A204.1 (cell line): Measurements from ENCODE around the gene GJB5.
"Not testable (repeated sequence)": the region's sequence is repeated elsewhere in the genome, so short reads cannot be mapped to it uniquely, and the experiment has no call there.

Experiments used
- FAIRE-seq: peaks from 2 replicates; lab custom pipeline; 2012; peaks lifted over from hg19 to GRCh38; lab: Jason Lieb, UNC

Gene GJB5

GRCh38 chr1:34745666-34746065, 9.2 kb upstream of the GJB5 start:
- FAIRE-seq: no peak

DNA sequence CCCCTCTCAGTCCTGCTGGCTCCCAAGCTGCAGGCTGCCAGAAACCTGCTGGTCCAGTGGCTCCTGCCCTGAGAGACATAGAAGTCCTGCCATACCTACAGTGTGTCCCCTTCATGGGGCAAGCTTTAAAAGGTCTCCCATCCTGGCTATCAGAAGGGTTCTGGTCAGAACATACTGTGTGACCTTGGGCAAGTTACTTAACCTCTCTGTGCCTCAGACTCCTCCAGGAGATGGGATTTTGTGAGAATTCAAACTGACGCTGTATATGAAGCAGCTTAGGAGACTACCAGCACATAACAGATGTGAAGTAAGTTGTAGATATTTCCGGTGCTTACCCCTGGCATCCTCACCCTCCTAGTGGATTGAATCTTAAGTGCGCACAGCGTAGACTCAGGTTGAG, 8.7 kb upstream of the GJB5 start:
- FAIRE-seq: no peak

DNA sequence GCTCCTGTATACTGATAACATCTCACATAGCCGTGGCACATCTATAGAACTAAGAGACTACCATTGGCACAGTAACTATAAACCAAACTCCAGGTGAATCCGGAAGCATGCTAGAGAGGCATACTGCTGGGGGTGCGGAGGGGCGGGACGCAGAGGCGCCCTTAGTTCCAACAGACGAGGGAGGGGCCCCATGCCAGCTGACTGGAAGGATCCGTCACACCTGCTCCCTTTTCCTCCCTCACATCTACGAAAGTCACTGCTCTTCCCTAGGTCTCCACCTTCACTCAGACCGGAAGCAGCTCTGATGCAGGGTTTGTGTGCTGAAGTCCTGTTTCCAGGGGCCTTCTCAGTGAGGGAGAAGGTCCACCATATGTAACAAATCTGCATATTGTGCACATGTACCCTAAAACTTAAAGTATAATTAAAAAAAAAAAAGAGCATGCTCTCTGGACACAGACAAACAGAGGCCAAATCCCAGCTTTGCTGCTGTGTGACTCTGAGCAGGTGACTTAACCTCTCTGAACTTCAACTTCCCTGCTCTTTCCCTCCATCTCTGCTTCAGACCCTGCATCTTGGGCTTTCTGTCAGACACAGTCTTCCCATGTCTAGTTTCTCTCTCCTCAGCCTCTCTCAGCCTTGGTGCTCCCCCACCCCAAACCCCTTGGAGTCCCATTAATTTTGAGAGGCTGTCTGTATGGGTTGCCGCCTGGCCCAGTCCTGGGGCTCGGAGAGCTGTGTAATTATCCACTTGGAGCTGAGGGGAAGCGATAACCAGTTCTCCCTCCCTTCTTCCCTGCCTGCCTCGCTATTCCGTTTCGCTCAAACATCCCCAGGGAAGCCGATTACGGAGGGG, 7.8 kb upstream of the GJB5 start:
- no peak for FAIRE-seq

GRCh38 chr1:34747638-34747941, 7.3 kb upstream of the GJB5 start:
- FAIRE-seq: no peak

DNA sequence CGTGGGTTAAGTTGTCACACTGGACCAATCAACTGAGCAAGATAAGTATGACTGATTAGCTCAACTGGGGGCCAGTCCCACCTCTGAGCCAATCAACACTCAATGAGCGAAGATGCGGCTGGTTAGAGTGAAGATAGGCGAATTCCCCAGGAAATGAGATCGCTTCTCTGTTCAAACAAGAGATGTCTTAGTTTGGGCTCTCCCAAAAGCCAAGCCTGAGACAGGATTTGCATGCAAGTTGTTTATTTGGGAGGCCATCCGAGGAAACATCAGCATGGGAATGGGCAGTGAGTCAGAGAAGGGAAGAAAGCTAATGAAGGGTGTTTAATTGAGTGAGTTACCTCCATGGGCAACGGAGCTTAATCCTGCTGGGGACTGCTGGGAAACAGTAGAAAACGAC, 4.9 kb upstream of the GJB5 start:
- FAIRE-seq: no peak

GRCh38 chr1:34750610-34751009, 4.2 kb upstream of the GJB5 start:
- no peak for FAIRE-seq

DNA sequence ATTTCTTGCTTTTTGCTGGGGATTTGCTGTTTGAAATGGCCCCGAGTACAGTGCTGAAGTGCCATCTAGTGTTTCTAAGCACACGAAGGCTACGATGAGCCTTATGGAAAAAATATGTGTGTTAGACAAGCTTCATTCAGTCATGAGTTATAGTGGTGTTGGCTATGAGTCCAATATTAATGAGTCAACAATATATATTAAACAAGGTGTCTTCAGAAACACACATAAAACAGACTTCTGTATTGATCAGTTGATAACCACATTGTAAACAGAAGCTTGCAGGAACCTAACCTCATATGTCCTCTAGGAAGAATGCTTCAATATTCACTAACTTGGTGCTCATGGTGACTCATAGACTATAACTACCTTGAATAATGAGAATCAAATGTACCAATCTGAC, 1.7 kb upstream of the GJB5 start:
- FAIRE-seq: no peak

DNA sequence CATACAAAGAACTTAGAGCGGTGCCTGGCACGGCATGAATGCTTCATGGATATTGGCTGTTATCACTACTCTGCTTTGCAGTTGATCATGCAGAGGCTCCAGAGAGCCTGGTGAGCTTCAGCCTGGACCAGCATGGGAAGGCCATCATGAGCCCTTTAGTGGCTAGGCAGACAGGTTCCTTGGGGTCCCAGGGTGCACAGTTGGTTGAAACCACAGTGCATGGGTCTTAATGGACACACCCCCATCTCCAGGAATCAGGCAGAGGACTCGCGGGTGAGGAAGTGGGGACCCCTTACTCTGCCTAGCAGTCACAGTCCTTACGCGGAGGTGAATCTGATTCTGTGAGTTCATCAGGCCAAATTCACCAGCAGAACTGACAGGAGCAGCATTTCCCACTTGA, 1.1 kb downstream of the GJB5 start:
- no peak for FAIRE-seq

DNA sequence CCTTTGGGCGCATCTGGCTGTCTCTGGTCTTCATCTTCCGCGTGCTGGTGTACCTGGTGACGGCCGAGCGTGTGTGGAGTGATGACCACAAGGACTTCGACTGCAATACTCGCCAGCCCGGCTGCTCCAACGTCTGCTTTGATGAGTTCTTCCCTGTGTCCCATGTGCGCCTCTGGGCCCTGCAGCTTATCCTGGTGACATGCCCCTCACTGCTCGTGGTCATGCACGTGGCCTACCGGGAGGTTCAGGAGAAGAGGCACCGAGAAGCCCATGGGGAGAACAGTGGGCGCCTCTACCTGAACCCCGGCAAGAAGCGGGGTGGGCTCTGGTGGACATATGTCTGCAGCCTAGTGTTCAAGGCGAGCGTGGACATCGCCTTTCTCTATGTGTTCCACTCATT, 2.5 kb downstream of the GJB5 start:
- no peak for FAIRE-seq

DNA sequence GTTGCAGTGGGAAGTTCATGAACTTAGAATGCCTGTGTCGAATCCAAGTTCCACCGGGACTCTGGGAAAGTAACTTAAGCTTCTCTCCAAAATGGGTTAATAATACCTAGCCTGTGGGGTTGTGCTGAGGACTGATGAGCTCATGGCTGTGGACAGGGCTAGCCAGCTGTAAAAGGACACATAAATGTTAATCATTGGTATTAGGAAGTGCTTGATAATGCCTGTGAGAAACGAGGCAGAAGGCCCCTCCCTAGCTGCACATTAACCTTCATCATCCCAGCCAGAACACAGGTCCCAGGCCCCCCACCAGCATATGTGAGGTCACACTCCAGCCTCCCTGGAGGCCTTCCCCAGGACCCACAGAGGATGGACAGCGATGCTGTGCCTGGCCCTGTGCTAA, 3.9 kb downstream of the GJB5 start:
- FAIRE-seq: no peak

GRCh38 chr1:34759503-34760357, 4.9 kb downstream of the GJB5 start, which contains the start of gene GJB4:
Gene GJB4, plus strand, starts transcription at chr1:34759740. Its CDS starts 1,515 bp downstream, at chr1:34761255.
- no peak for FAIRE-seq

GRCh38 chr1:34761176-34761761, 6.4 kb downstream of the GJB5 start:
- no peak for FAIRE-seq

DNA sequence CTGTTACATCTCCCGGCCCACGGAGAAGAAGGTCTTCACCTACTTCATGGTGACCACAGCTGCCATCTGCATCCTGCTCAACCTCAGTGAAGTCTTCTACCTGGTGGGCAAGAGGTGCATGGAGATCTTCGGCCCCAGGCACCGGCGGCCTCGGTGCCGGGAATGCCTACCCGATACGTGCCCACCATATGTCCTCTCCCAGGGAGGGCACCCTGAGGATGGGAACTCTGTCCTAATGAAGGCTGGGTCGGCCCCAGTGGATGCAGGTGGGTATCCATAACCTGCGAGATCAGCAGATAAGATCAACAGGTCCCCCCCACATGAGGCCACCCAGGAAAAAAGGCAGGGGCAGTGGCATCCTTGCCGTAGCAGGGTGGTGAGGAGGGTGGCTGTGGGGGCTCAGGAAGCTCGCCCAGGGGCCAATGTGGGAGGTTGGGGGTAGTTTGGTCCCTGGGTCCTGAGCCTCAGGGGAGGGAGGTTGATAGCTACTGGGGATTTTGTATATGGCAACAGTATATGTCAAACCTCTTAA, 7.0 kb downstream of the GJB5 start:
- FAIRE-seq: no peak

GRCh38 chr1:34762474-34763141, 7.8 kb downstream of the GJB5 start:
- no peak for FAIRE-seq

DNA sequence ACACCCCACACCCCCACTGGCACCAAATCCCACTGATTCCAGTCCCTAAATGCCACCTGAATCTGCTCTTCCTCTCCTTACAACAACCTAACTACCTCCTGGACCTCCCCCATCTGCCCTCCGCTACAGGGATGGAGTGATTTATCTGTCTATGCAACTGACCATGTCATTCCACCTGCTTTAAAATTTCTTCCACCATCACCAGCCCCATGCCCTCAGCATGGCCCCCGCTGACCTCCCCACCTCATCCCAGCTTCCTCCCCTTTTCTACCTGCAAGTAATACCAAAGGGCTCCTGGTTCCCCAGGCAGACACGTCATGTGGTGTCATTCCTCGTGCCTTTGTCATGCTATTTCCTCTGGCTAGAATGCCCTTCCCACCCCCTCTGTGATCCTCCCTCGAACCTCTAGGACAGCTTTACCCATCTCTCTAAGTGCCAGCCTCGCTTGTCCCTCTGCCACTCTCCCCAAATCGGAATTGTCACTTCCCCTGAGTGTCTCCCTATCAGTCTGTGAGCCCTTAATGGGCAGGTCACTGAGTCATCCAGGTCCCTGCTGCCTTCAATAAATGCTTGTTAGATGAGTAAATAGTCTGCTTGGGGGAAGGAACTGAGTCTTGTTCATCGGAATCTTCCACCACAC, 8.4 kb downstream of the GJB5 start:
- no peak for FAIRE-seq

DNA sequence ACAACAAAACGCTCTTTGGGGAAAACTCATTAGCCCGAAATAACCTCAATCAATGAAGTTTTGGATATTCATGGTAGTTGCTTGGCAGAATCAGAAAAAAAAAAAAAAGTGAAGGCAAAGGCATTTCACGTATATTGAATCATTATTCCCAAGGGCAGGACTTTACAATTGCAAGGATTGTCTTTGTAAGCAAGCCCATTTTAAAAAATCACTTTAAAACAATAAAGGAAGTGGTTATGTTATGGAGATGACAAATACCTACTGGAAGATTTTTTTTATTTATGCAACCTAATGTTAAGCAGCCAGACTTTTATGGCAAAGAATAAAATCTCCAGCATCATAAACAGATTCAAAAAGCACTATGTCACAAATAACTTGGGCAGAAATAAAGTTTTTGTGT, 14.0 kb downstream of the GJB5 start:
- no peak for FAIRE-seq

GRCh38 chr1:34770891-34771504, 16.2 kb downstream of the GJB5 start:
- FAIRE-seq: no peak

DNA sequence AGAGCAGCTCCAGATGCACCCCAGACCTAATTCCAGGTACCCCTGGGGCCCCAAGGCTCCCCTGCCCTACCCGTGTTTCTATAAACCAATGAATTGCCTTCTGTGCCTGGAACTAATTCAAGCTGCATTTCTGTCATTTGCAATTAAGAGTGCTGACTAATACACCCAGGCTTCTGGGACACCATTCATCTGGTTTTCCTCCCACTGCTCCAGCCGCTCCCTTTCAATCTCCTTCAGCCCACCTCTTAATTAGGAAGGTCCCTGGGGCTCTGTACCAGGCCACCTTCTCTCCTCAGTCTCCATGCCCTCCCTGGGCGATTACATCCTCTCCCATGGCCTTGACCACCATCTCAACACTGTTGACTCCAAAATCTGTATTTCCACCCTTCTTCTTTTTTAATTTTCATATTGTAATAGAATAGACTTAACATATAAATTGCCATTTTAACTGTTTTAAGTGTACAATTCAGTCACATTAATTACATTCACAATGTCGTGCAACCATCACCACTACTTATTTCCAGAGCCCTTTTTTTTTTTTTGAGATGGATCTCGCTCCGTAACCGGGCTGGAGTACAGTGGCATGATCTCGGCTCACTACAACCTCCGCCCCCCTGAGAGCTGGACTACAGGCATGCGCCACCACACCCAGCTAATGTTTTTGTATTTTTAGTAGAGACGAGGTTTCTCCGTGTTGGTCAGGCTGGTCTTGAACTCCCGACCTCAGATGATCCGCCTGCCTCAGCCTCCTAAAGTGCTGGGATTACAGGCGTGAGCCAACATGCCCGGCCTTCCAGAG, 16.9 kb downstream of the GJB5 start:
- no peak for FAIRE-seq

- FAIRE-seq: not testable (repeated sequence)
Observed at GRCh38 chr1:34773114-34773513, 18.3 kb downstream of the GJB5 start.

DNA sequence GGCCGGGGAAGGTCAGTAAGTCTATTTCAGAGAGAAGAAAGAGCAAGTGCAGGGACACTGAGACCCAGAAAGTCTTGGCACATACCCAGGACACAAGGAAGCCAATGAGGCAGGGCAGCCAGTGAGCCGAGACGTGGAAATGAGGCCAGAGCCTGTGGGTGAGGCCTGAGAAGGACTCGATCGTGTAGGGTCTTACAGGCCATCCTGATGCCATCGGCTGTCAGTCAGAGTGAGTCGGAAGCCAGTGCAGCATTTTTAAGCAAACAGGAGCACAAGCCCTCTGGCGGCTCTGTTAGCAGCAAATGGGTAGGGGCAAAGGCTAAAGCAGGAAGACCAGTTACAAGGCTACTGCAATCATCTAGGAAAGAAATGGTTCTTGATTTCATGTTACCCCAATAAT, 20.1 kb downstream of the GJB5 start:
- FAIRE-seq: no peak

DNA sequence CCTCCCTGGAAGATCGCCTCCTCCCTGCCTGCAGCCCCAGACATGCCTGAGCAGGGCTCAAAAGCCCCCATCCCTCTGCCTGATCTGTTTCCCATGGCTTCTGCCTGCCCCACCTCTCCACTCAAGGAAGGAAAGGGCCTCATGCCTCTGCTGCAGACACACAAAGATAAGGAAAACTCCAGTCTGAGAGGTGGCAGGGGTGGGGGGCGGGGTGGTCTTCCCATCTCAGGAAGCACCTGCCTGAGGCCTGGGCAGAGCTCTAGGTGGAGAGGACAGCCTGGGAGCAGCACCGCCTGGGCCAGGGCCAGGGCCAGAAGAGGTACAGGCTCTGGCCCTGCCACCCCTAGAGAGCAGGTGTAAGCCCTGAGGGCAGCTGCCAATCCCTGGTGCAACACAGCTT, 22.1 kb downstream of the GJB5 start:
- FAIRE-seq: no peak
